HG03558 (cell line): ENCODE measurements around the gene MRPL55.

Experiments
- ATAC-seq: cut with Tn5 transposase; IDR thresholded peaks from one replicate; pipeline ENCODE4 v1.9.1; 2021; ENCODE audit warnings: moderate number of reproducible peaks; ENCODE audit not compliant: unreplicated experiment; ENCODE audit errors: extremely low read depth

Gene MRPL55

GRCh38 chr1:228060458-228061190 is 48.5 kb downstream of the MRPL55 start:
- ATAC-seq = no peak

GRCh38 chr1:228059634-228060457 is 49.3 kb downstream of the MRPL55 start:
- ATAC-seq = no peak

GRCh38 chr1:228058949-228059633 is 50.0 kb downstream of the MRPL55 start:
- no peak for ATAC-seq

- ATAC-seq = no peak
These were observed 50.7 kb downstream of the MRPL55 start for GRCh38 chr1:228058172-228058948.
